Measurements from ENCODE around the gene WNT3A.

The WNT3A gene

GRCh38 chr1:228085287-228085951, 78.6 kb downstream of the WNT3A start (continued):
- TF ChIP-seq, protein P1, sequence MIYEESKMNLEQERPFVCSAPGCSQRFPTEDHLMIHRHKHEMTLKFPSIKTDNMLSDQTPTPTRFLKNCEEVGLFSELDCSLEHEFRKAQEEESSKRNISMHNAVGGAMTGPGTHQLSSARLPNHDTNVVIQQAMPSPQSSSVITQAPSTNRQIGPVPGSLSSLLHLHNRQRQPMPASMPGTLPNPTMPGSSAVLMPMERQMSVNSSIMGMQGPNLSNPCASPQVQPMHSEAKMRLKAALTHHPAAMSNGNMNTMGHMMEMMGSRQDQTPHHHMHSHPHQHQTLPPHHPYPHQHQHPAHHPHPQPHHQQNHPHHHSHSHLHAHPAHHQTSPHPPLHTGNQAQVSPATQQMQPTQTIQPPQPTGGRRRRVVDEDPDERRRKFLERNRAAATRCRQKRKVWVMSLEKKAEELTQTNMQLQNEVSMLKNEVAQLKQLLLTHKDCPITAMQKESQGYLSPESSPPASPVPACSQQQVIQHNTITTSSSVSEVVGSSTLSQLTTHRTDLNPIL (CRISPR knock-in tag; IDR thresholded peaks at IDR 0.05; ENCODE audit: low read depth), result no peak
- TF ChIP-seq POU6F1 (CRISPR knock-in tag; IDR thresholded peaks at IDR 0.05; ENCODE audit: borderline replicate concordance, low read depth) (no peak), PPARA (CRISPR knock-in tag; IDR thresholded peaks at IDR 0.05; ENCODE audit: borderline replicate concordance) (no peak), OSR1 (CRISPR knock-in tag; IDR thresholded peaks at IDR 0.05) (no peak)

DNA sequence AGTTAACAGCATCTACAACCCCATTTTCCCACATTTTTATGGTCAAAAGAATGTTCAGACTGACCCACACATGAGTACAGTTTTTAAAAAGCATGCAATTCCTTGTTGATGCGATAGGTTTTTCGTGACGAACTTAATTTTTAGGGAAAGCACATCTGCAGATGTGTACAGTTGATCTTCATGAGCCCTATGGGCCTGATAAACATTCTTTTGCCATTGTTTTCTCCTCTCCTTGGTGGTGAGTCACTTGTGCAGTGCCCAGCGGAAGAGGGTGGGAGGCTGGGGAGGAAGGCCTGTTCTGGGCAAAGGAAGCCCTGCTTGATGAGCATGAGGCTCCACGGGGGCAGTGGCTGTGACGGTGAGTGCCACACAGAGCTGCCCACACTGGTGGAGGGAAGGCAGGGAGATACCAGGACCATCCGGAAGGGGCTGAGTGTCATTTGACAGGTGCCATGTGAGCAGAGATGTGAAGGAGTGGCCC, 81.0 kb downstream of the WNT3A start:
- TF ChIP-seq, protein P1 (CRISPR knock-in tag; IDR thresholded peaks at IDR 0.05; ENCODE audit: low read depth), result no peak
- TF ChIP-seq TOX (CRISPR knock-in tag; IDR thresholded peaks at IDR 0.05; ENCODE audit: borderline replicate concordance), result no peak
- TF ChIP-seq ESRRG (CRISPR knock-in tag; IDR thresholded peaks at IDR 0.05), result no peak
- TF ChIP-seq OSR1 (CRISPR knock-in tag; IDR thresholded peaks at IDR 0.05), result no peak
- TF ChIP-seq RARB (CRISPR knock-in tag; IDR thresholded peaks at IDR 0.05), result no peak
- no peak for TF ChIP-seq GLIS3 (CRISPR knock-in tag; IDR thresholded peaks at IDR 0.05)
- TF ChIP-seq ARNTL (CRISPR knock-in tag; IDR thresholded peaks at IDR 0.05; ENCODE audit: borderline replicate concordance, low read depth), result no peak
- TF ChIP-seq PPARA (CRISPR knock-in tag; IDR thresholded peaks at IDR 0.05; ENCODE audit: borderline replicate concordance), result no peak
- no peak for TF ChIP-seq ISL1 (CRISPR knock-in tag; IDR thresholded peaks at IDR 0.05)
- no peak for TF ChIP-seq CSRNP3 (CRISPR knock-in tag; IDR thresholded peaks at IDR 0.05)
- TF ChIP-seq BACH2 (CRISPR knock-in tag; IDR thresholded peaks at IDR 0.05; ENCODE audit: borderline replicate concordance), result no peak
- no peak for TF ChIP-seq ZNF8 (CRISPR knock-in tag; IDR thresholded peaks at IDR 0.05)
- no peak for TF ChIP-seq ZFP30 (CRISPR knock-in tag; IDR thresholded peaks at IDR 0.05)
- no peak for TF ChIP-seq SNAI2 (CRISPR knock-in tag; IDR thresholded peaks at IDR 0.05)
- no peak for TF ChIP-seq ZNF565 (CRISPR knock-in tag; conservative IDR thresholded peaks at IDR 0.05; ENCODE audit: low read depth)
- TF ChIP-seq TCF4 (CRISPR knock-in tag; IDR thresholded peaks at IDR 0.05; ENCODE audit: borderline replicate concordance), result no peak
- TF ChIP-seq PATZ1 (CRISPR knock-in tag; IDR thresholded peaks at IDR 0.05; ENCODE audit: borderline replicate concordance), result no peak
- no peak for TF ChIP-seq CSDC2 (CRISPR knock-in tag; IDR thresholded peaks at IDR 0.05)
- ATAC-seq, result peak; percentile 77

- ATAC-seq, result no peak
- TF ChIP-seq POU6F1 (CRISPR knock-in tag; IDR thresholded peaks at IDR 0.05; ENCODE audit: borderline replicate concordance, low read depth), result no peak
- no peak for TF ChIP-seq ZC3H10 (CRISPR knock-in tag; IDR thresholded peaks at IDR 0.05)
- TF ChIP-seq ZNF8 (CRISPR knock-in tag; IDR thresholded peaks at IDR 0.05), result no peak
- TF ChIP-seq GLIS3 (CRISPR knock-in tag; IDR thresholded peaks at IDR 0.05), result no peak
- TF ChIP-seq TOX (CRISPR knock-in tag; IDR thresholded peaks at IDR 0.05; ENCODE audit: borderline replicate concordance), result no peak
- TF ChIP-seq SNAI2 (CRISPR knock-in tag; IDR thresholded peaks at IDR 0.05), result no peak
- no peak for TF ChIP-seq OSR1 (CRISPR knock-in tag; IDR thresholded peaks at IDR 0.05)
- TF ChIP-seq ARNTL (CRISPR knock-in tag; IDR thresholded peaks at IDR 0.05; ENCODE audit: borderline replicate concordance, low read depth), result no peak
- no peak for TF ChIP-seq ZNF70 (CRISPR knock-in tag; IDR thresholded peaks at IDR 0.05)
- TF ChIP-seq PATZ1 (CRISPR knock-in tag; IDR thresholded peaks at IDR 0.05; ENCODE audit: borderline replicate concordance), result no peak
These were observed 82.0 kb downstream of the WNT3A start for GRCh38 chr1:228088586-228089498.
